KOPT-K1 (cell line): Measurements from ENCODE around the gene FALEC.

ENCODE experiments used
- H3K27ac ChIP-seq: fragments of 200-600 bp; sonication (generic); 2 replicates; pipeline ENCODE4 v1.5.1; 2016; ENCODE audit warnings: antibody characterized with exemption, mild to moderate bottlenecking, low read depth, low read length; ENCODE audit not compliant: poor library complexity, severe bottlenecking
- H3K36me3 ChIP-seq: fragments of 200-600 bp; sonication (generic); 2 replicates; pipeline ENCODE4 v1.5.1; 2017; ENCODE audit warnings: antibody characterized with exemption, mild to moderate bottlenecking, low read length, moderate library complexity; ENCODE audit not compliant: insufficient read depth
- H3K9me3 ChIP-seq: fragments of 200-600 bp; sonication (generic); 2 replicates; pipeline ENCODE4 v1.5.1; 2017; ENCODE audit warnings: antibody characterized with exemption, low read length, mild to moderate bottlenecking; ENCODE audit not compliant: insufficient read depth, poor library complexity, severe bottlenecking

FALEC gene

GRCh38 chr1:150525348-150525747 is 9.8 kb downstream of the FALEC start:
- Histone ChIP-seq H3K27ac (no peak overlapping the region), H3K36me3 (no peaks in the 10 kb centered on the region), H3K9me3 (no peaks in the 10 kb centered on the region)

GRCh38 chr1:150528196-150528595 is 12.6 kb downstream of the FALEC start:
- H3K27ac ChIP-seq = no peak overlapping the region
- H3K36me3 ChIP-seq = no peaks in the 10 kb centered on the region
- no peaks in the 10 kb centered on the region for H3K9me3 ChIP-seq

- Histone ChIP-seq H3K9me3 (no peaks in the 10 kb centered on the region), H3K27ac (no peak overlapping the region), H3K36me3 (no peaks in the 10 kb centered on the region)
Measured at GRCh38 chr1:150529017-150529416, 13.5 kb downstream of the FALEC start.

GRCh38 chr1:150530491-150531159 is 15.1 kb downstream of the FALEC start:
- Histone ChIP-seq H3K9me3 (no peaks in the 10 kb centered on the region), H3K27ac (no peak overlapping the region), H3K36me3 (no peaks in the 10 kb centered on the region)

- H3K9me3 ChIP-seq = no peaks in the 10 kb centered on the region
- no peaks in the 10 kb centered on the region for H3K36me3 ChIP-seq
- no peak overlapping the region for H3K27ac ChIP-seq
Measured at GRCh38 chr1:150532860-150533259, 17.3 kb downstream of the FALEC start.

GRCh38 chr1:150534002-150534401 is 18.4 kb downstream of the FALEC start:
- Histone ChIP-seq H3K9me3 (no peaks in the 10 kb centered on the region), H3K27ac (no peak overlapping the region), H3K36me3 (no peaks in the 10 kb centered on the region)

- no peak overlapping the region for H3K27ac ChIP-seq
- no peaks in the 10 kb centered on the region for H3K9me3 ChIP-seq
- H3K36me3 ChIP-seq = no peaks in the 10 kb centered on the region
Measured at GRCh38 chr1:150535511-150536287, 20.1 kb downstream of the FALEC start.

GRCh38 chr1:150536836-150537731 is 21.5 kb downstream of the FALEC start:
- Histone ChIP-seq H3K36me3 (no peaks in the 10 kb centered on the region), H3K27ac (no peak overlapping the region), H3K9me3 (no peaks in the 10 kb centered on the region)

GRCh38 chr1:150537732-150538684 is 22.5 kb downstream of the FALEC start:
- Histone ChIP-seq H3K36me3 (no peaks in the 10 kb centered on the region), H3K27ac (no peak overlapping the region), H3K9me3 (no peaks in the 10 kb centered on the region)

- H3K27ac ChIP-seq = no peak overlapping the region
- H3K9me3 ChIP-seq = no peaks in the 10 kb centered on the region
- no peaks in the 10 kb centered on the region for H3K36me3 ChIP-seq
Measured at GRCh38 chr1:150543500-150544143, 28.1 kb downstream of the FALEC start.

- Histone ChIP-seq H3K9me3 (no peaks in the 10 kb centered on the region), H3K27ac (no peak overlapping the region), H3K36me3 (no peaks in the 10 kb centered on the region)
Measured at GRCh38 chr1:150544204-150544603, 28.7 kb downstream of the FALEC start.

- no peaks in the 10 kb centered on the region for H3K36me3 ChIP-seq
- H3K9me3 ChIP-seq = no peaks in the 10 kb centered on the region
- no peak overlapping the region for H3K27ac ChIP-seq
Measured at GRCh38 chr1:150545486-150546032, 30.0 kb downstream of the FALEC start.

GRCh38 chr1:150546294-150546937 is 30.9 kb downstream of the FALEC start:
- Histone ChIP-seq H3K27ac (no peak overlapping the region), H3K9me3 (no peaks in the 10 kb centered on the region)

More at GRCh38 chr1:150546294-150546937, 30.9 kb downstream of the FALEC start:
- H3K36me3 ChIP-seq = no peaks in the 10 kb centered on the region
